PC-3 (cell line): ENCODE measurements around the gene SLC35F3. TPM values are rescaled to one million over a fixed set of nuclear protein-coding genes. Genes with fewer than 3 reads are reported as not detected.

Experiments used
- ATAC-seq: fragments of 200-7000 bp; cut with Tn5 transposase; 2 replicates; pipeline ENCODE4 v1.9.1; 2020; ENCODE audit warnings: mild to moderate bottlenecking, moderate library complexity
- BruUV-seq: library from RNA; stranded (reverse); fragments of 400-500 nt; replicated peaks from 2 replicates; lab custom pipeline; 2021; lab: Mats Ljungman, UMichigan
- CTCF ChIA-PET: fragments of 300-600 bp; sonication (Branson Sonifier 250); formaldehyde crosslinking; loops from one replicate; lab custom pipeline; 2022; ENCODE audit warnings: antibody characterized with exemption; lab: Charles Lee
- POLR2A ChIA-PET: fragments of 300-600 bp; sonication (Branson Sonifier 250); formaldehyde crosslinking; loops from one replicate; lab custom pipeline; 2022; ENCODE audit warnings: antibody characterized with exemption; ENCODE audit not compliant: unreplicated experiment; lab: Charles Lee
- DNase-seq: peaks from one replicate; pipeline ENCODE4 v3.0.0-alpha.2; 2015
- H2AFZ ChIP-seq: fragments of 300-600 bp; sonication (generic); 2 replicates; pipeline ENCODE4 v1.6.0; 2016; ENCODE audit warnings: antibody characterized with exemption, low read length
- H3F3A ChIP-seq: fragments of 300-600 bp; sonication (generic); one replicate; pipeline ENCODE4 v1.6.0; 2017; ENCODE audit warnings: antibody characterized with exemption, low read length, control low read depth, mild to moderate bottlenecking; ENCODE audit not compliant: unreplicated experiment
- H3K27ac ChIP-seq: fragments of 300-600 bp; sonication (generic); 2 replicates; pipeline ENCODE4 v1.5.1; 2016; ENCODE audit warnings: mild to moderate bottlenecking, low read length
- H3K27me3 ChIP-seq: fragments of 300-600 bp; sonication (generic); 2 replicates; pipeline ENCODE4 v1.6.1; 2016; ENCODE audit warnings: low read length, mixed read lengths
- H3K36me3 ChIP-seq: fragments of 300-600 bp; sonication (generic); 2 replicates; pipeline ENCODE4 v1.6.1; 2016; ENCODE audit warnings: low read depth, mixed run types, low read length, mixed read lengths
- H3K4me1 ChIP-seq: fragments of 300-600 bp; sonication (generic); 2 replicates; pipeline ENCODE4 v1.5.1; 2016; ENCODE audit warnings: low read length; ENCODE audit not compliant: insufficient read depth
- H3K4me2 ChIP-seq: fragments of 300-600 bp; sonication (generic); 2 replicates; pipeline ENCODE4 v1.6.0; 2016; ENCODE audit warnings: low read length
- H3K4me3 ChIP-seq: fragments of 300-600 bp; sonication (generic); 2 replicates; pipeline ENCODE4 v1.5.1; 2016; ENCODE audit warnings: mild to moderate bottlenecking, low read length, mixed read lengths
- H3K79me2 ChIP-seq: fragments of 300-600 bp; sonication (generic); 2 replicates; pipeline ENCODE4 v1.6.1; 2017; ENCODE audit warnings: low read length, mixed read lengths
- H3K9ac ChIP-seq: fragments of 300-600 bp; sonication (generic); 2 replicates; pipeline ENCODE4 v1.6.0; 2016; ENCODE audit warnings: mild to moderate bottlenecking, low read length
- H3K9me2 ChIP-seq: fragments of 300-600 bp; sonication (generic); replicated peaks from 2 replicates; pipeline ENCODE4 v1.6.1; 2016; ENCODE audit warnings: mixed run types, low read length, mixed read lengths
- H3K9me3 ChIP-seq: fragments of 300-600 bp; sonication (generic); 2 replicates; pipeline ENCODE4 v1.6.1; 2016; ENCODE audit warnings: low read length, mixed read lengths
- H4K20me1 ChIP-seq: fragments of 300-600 bp; sonication (generic); 2 replicates; pipeline ENCODE4 v1.6.1; 2016; ENCODE audit warnings: low read length, mixed read lengths
- EZH2 ChIP-seq: fragments of 300-600 bp; sonication (generic); IDR thresholded peaks from one replicate; pipeline ENCODE4 v1.6.1; 2017; ENCODE audit warnings: antibody characterized with exemption, mild to moderate bottlenecking, low read length; ENCODE audit not compliant: unreplicated experiment
- EZH2phosphoT487 ChIP-seq: fragments of 300-600 bp; sonication (generic); IDR thresholded peaks from 2 replicates; pipeline ENCODE4 v1.6.1; 2018; ENCODE audit warnings: mild to moderate bottlenecking, antibody characterized with exemption, low read length, borderline replicate concordance
- intact Hi-C: fragments of 100-400 bp; cut with micrococcal nuclease; formaldehyde crosslinking; loops from 2 replicates; pipeline ENCODE4 v1.9.0; 2023
- total RNA-seq: library from RNA; depleted of rRNA; stranded (reverse); fragments of >200 nt; gene quantifications from 2 replicates; pipeline ENCODE4 v1.2.3, GENCODE V29; 2014
- TF ChIP-seq, protein P1 (sequence below): fragments of 300-600 bp; sonication (generic); conservative IDR thresholded peaks from 2 replicates; pipeline ENCODE4 v1.5.1; 2017; ENCODE audit warnings: antibody characterized with exemption, low read depth, mild to moderate bottlenecking, low read length

SLC35F3 gene
- total RNA-seq, 1 experiment from 2014 or later: 17.7 TPM

- ChIA-PET CTCF (no interaction called here), POLR2A (no interaction called here)
- H3K4me1 ChIP-seq: no peaks in the 10 kb centered on the region
- H3K9me2 ChIP-seq: no peaks in the 10 kb centered on the region
- DNase-seq: no peak
- H3K4me3 ChIP-seq: no peak overlapping the region
- H2AFZ ChIP-seq: no peak overlapping the region
- no peak overlapping the region for H3K4me2 ChIP-seq
- ATAC-seq: no peak
- BruUV-seq: no TSS peak
- H3F3A ChIP-seq: no peaks in the 10 kb centered on the region
- no peak overlapping the region for H3K27ac ChIP-seq
- H3K9me3 ChIP-seq: no peaks in the 10 kb centered on the region
- no peak overlapping the region for H3K9ac ChIP-seq
- H3K79me2 ChIP-seq: no peaks in the 10 kb centered on the region
- no peaks in the 10 kb centered on the region for H3K36me3 ChIP-seq
- H3K27me3 ChIP-seq: no peaks in the 10 kb centered on the region
- TF ChIP-seq EZH2phosphoT487 (no peak), EZH2 (no peak)
- TF ChIP-seq, protein P1, sequence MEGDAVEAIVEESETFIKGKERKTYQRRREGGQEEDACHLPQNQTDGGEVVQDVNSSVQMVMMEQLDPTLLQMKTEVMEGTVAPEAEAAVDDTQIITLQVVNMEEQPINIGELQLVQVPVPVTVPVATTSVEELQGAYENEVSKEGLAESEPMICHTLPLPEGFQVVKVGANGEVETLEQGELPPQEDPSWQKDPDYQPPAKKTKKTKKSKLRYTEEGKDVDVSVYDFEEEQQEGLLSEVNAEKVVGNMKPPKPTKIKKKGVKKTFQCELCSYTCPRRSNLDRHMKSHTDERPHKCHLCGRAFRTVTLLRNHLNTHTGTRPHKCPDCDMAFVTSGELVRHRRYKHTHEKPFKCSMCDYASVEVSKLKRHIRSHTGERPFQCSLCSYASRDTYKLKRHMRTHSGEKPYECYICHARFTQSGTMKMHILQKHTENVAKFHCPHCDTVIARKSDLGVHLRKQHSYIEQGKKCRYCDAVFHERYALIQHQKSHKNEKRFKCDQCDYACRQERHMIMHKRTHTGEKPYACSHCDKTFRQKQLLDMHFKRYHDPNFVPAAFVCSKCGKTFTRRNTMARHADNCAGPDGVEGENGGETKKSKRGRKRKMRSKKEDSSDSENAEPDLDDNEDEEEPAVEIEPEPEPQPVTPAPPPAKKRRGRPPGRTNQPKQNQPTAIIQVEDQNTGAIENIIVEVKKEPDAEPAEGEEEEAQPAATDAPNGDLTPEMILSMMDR: no peak
- intact Hi-C loops: no loop called here
- no peaks in the 10 kb centered on the region for H4K20me1 ChIP-seq
Measured at GRCh38 chr1:234226113-234226818, 321.8 kb downstream of the SLC35F3 start.

DNA sequence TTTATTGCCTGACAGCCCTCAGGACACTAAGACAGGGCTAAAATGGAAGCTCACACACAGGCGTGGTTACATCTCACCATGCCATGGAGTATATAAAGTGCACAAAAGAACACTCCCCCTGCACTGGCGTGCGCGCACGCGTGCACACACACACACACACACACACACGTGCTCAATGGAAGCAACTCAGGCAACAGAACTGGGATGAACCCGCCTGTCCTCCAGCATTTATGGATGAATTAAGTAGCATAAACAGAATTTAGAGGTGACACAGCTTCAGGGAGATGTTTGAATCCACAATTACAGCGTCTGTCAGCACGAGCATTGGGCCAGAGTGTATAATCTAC, 322.3 kb downstream of the SLC35F3 start:
- intact Hi-C loops: no loop called here
- Histone ChIP-seq H3K36me3 (no peaks in the 10 kb centered on the region), H4K20me1 (no peaks in the 10 kb centered on the region), H3K4me3 (no peak overlapping the region), H3K9me2 (no peaks in the 10 kb centered on the region), H3K79me2 (no peaks in the 10 kb centered on the region), H3K27me3 (no peaks in the 10 kb centered on the region), H3K4me1 (no peaks in the 10 kb centered on the region), H3F3A (no peaks in the 10 kb centered on the region), H3K27ac (no peak overlapping the region), H3K9me3 (no peaks in the 10 kb centered on the region), H3K4me2 (no peak overlapping the region), H2AFZ (no peak overlapping the region), H3K9ac (no peak overlapping the region)
- BruUV-seq: no TSS peak
- DNase-seq: no peak
- ATAC-seq: no peak
- POLR2A ChIA-PET: no interaction called here
- CTCF ChIA-PET: no interaction called here
- TF ChIP-seq EZH2phosphoT487 (no peak), EZH2 (no peak)
- TF ChIP-seq, protein P1: no peak
